Measurements from ENCODE around the gene ABHD8. TPM values are rescaled to one million over a fixed set of nuclear protein-coding genes. Genes with fewer than 3 reads are reported as not detected.

Gene ABHD8
- total and polyA plus RNA-seq, 2 of the 13 experiments (the other 11 are each of a cell fraction or from before 2014, with no cell fraction given): 6.3 to 7.2 TPM

DNA sequence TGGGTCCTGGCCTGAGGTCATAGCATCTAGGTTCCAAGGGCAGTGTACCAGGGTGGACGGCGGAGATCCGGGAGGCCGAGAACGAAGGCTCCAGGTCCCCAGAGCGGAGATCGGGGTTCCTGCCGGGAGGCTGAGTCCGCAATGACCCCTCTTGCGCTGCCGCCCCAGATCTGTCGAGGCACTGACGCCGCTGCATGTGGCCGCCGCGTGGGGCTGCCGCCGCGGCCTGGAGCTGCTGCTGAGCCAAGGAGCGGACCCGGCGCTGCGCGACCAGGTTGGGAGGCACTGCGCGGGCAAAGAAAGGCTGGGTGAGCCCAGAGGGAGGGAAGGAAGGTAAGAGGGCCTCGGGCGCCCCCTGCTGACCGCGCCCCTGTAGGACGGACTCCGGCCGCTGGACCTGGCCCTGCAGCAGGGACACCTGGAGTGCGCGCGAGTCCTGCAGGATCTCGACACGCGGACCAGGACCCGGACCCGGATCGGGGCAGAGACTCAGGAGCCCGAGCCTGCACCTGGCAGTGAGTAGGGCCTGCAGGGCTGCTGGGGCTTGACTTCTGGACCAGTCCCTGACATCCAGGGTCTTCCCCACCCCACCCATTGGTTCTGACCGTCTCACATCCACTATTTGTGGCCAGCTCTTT lies 20.6 kb downstream of the ABHD8 start (continued):
- TF ChIP-seq, protein P1, sequence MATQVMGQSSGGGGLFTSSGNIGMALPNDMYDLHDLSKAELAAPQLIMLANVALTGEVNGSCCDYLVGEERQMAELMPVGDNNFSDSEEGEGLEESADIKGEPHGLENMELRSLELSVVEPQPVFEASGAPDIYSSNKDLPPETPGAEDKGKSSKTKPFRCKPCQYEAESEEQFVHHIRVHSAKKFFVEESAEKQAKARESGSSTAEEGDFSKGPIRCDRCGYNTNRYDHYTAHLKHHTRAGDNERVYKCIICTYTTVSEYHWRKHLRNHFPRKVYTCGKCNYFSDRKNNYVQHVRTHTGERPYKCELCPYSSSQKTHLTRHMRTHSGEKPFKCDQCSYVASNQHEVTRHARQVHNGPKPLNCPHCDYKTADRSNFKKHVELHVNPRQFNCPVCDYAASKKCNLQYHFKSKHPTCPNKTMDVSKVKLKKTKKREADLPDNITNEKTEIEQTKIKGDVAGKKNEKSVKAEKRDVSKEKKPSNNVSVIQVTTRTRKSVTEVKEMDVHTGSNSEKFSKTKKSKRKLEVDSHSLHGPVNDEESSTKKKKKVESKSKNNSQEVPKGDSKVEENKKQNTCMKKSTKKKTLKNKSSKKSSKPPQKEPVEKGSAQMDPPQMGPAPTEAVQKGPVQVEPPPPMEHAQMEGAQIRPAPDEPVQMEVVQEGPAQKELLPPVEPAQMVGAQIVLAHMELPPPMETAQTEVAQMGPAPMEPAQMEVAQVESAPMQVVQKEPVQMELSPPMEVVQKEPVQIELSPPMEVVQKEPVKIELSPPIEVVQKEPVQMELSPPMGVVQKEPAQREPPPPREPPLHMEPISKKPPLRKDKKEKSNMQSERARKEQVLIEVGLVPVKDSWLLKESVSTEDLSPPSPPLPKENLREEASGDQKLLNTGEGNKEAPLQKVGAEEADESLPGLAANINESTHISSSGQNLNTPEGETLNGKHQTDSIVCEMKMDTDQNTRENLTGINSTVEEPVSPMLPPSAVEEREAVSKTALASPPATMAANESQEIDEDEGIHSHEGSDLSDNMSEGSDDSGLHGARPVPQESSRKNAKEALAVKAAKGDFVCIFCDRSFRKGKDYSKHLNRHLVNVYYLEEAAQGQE (IDR thresholded peaks at IDR 0.05; ENCODE audit: borderline replicate concordance in 1 of 2, low read depth in 1 of 2, low read length in 2 of 2): no peak
- TF ChIP-seq SIX4 (CRISPR knock-in tag; IDR thresholded peaks at IDR 0.05) (no peak), JARID2 (CRISPR knock-in tag; IDR thresholded peaks at IDR 0.05; ENCODE audit: insufficient replicate concordance) (no peak), HMG20A (CRISPR knock-in tag; IDR thresholded peaks at IDR 0.05; ENCODE audit: borderline replicate concordance) (no peak), THRA (CRISPR knock-in tag; IDR thresholded peaks at IDR 0.05; ENCODE audit: borderline replicate concordance) (no peak), MAF1 (CRISPR knock-in tag; IDR thresholded peaks at IDR 0.05; ENCODE audit: borderline replicate concordance) (no peak), SMAD9 (CRISPR knock-in tag; IDR thresholded peaks at IDR 0.05) (no peak), ZMYM3 (CRISPR knock-in tag; IDR thresholded peaks at IDR 0.05) (peak; percentile 70), ZNF34 (CRISPR knock-in tag; IDR thresholded peaks at IDR 0.05; ENCODE audit: borderline replicate concordance) (no peak), ZNF549 (CRISPR knock-in tag; IDR thresholded peaks at IDR 0.05) (no peak), GMEB2 (CRISPR knock-in tag; IDR thresholded peaks at IDR 0.05; ENCODE audit: low read depth) (no peak), MYNN (CRISPR knock-in tag; IDR thresholded peaks at IDR 0.05; ENCODE audit: low read depth) (no peak), ZNF891 (CRISPR knock-in tag; IDR thresholded peaks at IDR 0.05) (no peak; the same call in 1 of the 2 replicates), KLF6 (CRISPR knock-in tag; IDR thresholded peaks at IDR 0.05) (0 out of 2 replicates have a peak, but pooled peaks have one; percentile 27), ZC3H4 (CRISPR knock-in tag; IDR thresholded peaks at IDR 0.05; ENCODE audit: borderline replicate concordance) (no peak), TBL1XR1 (IDR thresholded peaks at IDR 0.05; ENCODE audit: borderline replicate concordance, low read length, partially characterized antibody) (no peak), MLLT10 (CRISPR knock-in tag; IDR thresholded peaks at IDR 0.05) (no peak), RARG (CRISPR knock-in tag; IDR thresholded peaks at IDR 0.05; ENCODE audit: low read depth) (no peak), KLF15 (CRISPR knock-in tag; IDR thresholded peaks at IDR 0.05; ENCODE audit: borderline replicate concordance) (no peak)
- TF ChIP-seq, protein P2, sequence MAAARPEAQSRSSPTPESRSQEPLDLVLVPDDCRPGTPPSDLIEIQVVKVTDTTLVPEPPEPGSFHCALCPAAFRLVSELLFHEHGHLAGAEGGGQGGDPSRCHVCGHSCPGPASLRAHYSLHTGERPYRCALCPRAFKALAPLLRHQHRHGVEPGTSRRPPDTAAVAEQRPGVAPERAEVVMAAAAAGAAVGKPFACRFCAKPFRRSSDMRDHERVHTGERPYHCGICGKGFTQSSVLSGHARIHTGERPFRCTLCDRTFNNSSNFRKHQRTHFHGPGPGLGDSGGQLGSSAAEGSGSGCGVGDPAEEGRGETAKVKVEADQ (CRISPR knock-in tag; IDR thresholded peaks at IDR 0.05; ENCODE audit: borderline replicate concordance): 0 out of 2 replicates have a peak, but pooled peaks have one; percentile 61
- TF ChIP-seq, protein P3, sequence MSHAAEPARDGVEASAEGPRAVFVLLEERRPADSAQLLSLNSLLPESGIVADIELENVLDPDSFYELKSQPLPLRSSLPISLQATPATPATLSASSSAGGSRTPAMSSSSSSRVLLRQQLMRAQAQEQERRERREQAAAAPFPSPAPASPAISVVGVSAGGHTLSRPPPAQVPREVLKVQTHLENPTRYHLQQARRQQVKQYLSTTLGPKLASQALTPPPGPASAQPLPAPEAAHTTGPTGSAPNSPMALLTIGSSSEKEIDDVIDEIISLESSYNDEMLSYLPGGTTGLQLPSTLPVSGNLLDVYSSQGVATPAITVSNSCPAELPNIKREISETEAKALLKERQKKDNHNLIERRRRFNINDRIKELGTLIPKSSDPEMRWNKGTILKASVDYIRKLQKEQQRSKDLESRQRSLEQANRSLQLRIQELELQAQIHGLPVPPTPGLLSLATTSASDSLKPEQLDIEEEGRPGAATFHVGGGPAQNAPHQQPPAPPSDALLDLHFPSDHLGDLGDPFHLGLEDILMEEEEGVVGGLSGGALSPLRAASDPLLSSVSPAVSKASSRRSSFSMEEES (CRISPR knock-in tag; IDR thresholded peaks at IDR 0.05): no peak
